GM15510 (cell line): Measurements from ENCODE around the gene AIFM2.

ENCODE experiments used
- POLR2A ChIP-seq: IDR thresholded peaks from 3 replicates; pipeline ENCODE4 v1.6.1; 2011; ENCODE audit warnings: borderline replicate concordance; ENCODE audit not compliant: insufficient read length; ENCODE audit errors: extremely low read depth

AIFM2 gene

GRCh38 chr10:70066190-70066589, 66.4 kb downstream of the AIFM2 start:
- TF ChIP-seq POLR2A = no peak

GRCh38 chr10:70064486-70064885, 68.1 kb downstream of the AIFM2 start:
- TF ChIP-seq POLR2A = no peak

GRCh38 chr10:70063418-70064098, 69.1 kb downstream of the AIFM2 start:
- TF ChIP-seq POLR2A = no peak
